HPDE6-E6E7 (cell line): ENCODE measurements around the gene ERCC2.
"Not testable (repeated sequence)": the region's sequence is repeated elsewhere in the genome, so short reads cannot be mapped to it uniquely, and the experiment has no call there.

Source experiments
- DNase-seq: peaks from one replicate; pipeline ENCODE4 v3.0.0; 2011; ENCODE audit warnings: missing footprints; ENCODE audit errors: extremely low spot score

ERCC2 gene

GRCh38 chr19:45333609-45334303 lies 36.6 kb downstream of the ERCC2 start:
- DNase-seq: no peak

DNA sequence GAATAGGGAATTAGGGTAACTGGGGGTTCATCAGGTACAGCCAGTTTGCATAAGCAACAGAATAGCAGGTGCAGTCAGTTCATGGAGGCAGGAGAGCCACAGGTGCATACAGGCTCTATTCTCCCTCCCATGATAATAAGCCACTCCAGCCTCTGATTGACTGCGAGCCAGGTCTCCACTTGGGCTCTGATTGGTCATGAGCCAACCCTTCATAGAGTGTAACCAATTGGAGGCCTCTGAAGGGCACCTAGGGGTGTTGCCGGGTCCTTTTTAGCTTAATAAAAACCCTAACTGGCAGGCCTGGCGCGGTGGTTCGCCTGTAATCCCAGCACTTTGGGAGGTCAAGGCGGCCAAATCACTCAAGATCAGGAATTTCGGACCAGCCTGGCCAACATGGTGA lies 39.0 kb downstream of the ERCC2 start:
- DNase-seq: no peak

- no peak for DNase-seq
Measured at GRCh38 chr19:45327404-45328143, 42.8 kb downstream of the ERCC2 start.

- no peak for DNase-seq
Measured at GRCh38 chr19:45324349-45324907, 45.9 kb downstream of the ERCC2 start.

DNA sequence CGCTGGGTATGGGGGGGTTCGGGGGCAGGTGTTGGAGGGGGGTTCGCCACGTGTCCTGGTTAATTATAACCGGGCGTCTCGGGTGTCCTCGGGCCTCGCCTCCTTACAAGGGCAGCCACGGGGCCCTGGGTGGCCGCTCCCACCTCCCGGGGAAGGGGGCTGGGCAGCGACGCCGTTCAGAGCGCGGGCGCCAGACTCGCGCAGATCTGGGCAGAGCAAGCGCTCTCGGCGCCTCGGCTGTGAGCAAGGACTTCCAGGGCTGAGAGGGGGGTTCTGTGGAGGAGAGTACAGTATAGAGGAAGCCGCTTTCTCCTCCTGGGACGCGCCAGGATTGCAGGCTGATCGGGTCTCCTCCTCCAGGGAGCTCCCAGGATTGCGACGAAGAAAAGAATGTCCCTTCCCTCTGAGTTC lies 46.7 kb downstream of the ERCC2 start:
- DNase-seq: no peak

DNA sequence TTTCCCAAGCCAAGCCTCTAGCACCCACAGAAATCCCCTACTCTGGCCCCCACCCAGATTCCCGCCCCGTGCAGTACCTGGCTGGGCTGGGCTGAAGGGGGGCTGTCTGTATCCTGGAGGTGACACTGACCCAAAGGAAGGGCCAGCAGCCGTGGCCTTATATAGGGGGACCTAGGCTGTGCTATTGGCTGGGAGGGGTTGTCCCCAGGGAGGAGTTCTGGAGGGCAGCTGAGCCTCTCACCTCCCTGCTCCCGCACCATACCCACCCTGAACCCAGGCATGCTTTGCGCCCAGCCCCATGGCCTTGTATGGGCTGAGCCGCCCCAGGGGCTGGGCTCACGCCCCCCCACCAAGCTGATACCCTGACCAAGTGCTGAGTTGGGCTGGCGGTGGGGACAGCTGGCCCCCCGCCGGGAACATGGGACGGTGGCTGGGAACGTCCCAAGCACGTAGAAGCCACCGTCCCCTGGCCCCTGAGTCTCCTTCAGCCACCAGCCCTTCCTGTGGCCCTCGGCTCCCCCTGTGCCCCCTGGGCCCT lies 47.6 kb downstream of the ERCC2 start, which contains the start of gene CKM:
Gene CKM, minus strand, starts transcription at position 132 of the 538 bp plus-strand sequence. CDS start 3,162 bp downstream, outside the sequence.
- DNase-seq: no peak

GRCh38 chr19:45322311-45322710 lies 48.1 kb downstream of the ERCC2 start:
- DNase-seq: no peak

DNA sequence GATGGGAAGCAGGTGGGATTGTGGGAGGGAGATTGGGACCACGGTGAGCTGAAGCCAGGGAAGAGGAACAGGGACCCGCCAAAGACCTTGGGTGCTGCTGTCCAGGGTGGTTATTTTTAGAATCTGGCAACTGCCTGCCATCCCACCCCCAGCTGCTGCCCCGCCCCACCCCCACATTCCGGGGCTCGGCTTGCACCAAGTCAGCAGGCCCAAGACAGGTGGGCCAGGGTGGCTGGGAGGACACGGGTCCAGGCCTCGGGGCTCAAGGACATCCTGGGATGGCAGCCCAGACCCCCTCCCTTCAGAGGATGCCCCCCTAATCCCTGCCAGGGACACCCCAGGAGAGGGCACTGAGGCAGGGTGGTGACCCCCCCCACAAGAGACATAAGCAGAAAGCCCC lies 48.5 kb downstream of the ERCC2 start:
- DNase-seq: no peak

DNA sequence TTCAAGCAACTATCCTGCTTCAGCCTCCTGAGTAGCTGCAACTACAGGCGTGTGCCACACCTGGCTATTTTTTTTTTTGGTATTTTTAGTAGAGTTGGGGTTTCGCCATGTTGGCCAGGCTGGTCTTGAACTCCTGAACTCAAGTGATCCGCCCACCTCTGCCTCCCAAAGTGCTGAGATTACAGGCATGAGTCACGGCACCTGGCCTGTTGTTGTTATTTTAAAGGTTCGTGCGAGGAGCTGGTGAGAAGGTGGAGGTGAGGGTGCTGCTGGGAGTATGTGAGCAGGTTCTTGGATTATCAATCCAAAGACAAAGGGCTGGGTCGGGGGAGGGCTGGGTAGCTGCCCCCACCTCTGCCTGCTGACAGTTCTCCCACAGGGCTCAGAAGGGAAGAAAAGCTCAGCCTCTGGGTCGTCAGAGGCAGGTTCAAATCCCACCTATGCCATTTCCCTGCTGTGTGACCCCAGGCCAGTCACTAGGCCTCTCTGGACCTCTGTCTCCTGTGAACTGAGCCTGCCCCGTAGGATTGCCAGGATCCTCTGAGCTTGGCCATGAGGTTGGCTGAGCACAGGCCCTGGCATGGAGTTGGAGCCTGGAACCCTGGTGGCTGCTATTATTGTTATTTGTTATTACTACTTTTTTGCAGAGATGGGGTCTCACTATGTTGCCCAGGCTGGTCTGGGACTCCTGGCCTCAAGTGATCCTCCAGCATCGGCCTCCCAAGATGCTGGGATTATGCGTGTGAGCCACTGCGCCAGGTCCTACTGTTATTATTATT lies 49.2 kb downstream of the ERCC2 start:
- no peak for DNase-seq

DNA sequence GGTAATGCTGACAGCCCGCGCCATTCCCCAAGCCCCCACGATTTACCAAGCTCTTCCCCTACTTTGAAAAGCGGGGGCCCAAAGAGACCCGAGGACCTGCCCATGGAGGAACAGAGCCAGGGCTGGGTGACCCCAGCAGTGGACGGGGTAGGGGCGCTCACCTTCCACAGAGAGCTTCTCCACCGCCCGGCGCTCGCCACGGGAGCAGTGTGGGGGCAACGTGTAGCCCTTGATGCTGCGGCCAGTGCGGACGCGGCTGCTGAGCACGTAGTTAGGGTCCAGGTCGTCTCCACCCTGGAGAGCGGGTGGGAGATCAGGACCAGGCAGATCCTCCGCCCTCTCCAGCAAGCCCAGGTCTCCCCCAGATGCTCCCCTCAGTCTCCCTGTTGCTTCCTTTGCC lies 55.1 kb downstream of the ERCC2 start:
- DNase-seq: no peak

- DNase-seq: no peak
Measured at GRCh38 chr19:45314708-45315245, 55.6 kb downstream of the ERCC2 start.

GRCh38 chr19:45312285-45312684 lies 58.1 kb downstream of the ERCC2 start:
- DNase-seq: not testable (repeated sequence)

DNA sequence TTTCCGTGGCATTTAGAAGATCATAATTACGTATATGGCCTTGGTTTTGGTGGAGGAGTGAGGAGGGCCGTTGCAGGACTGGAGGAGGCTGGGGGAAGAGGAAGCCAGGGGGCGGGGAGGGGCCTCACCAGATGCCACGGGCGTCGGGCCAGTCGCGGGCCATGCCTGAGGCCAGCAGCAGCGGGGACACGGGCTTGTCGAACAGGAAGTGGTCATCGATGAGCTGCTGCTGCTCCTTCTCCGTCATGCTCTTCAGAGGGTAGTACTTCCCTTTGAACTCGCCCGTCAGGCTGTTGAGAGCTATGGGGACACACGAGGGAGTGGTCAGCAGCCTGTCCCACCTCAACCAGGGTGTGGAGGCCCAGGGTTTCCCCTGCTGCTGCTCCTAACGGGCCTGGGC lies 58.8 kb downstream of the ERCC2 start:
- DNase-seq: no peak

GRCh38 chr19:45309322-45309721 lies 61.1 kb downstream of the ERCC2 start:
- DNase-seq: not testable (repeated sequence)

DNA sequence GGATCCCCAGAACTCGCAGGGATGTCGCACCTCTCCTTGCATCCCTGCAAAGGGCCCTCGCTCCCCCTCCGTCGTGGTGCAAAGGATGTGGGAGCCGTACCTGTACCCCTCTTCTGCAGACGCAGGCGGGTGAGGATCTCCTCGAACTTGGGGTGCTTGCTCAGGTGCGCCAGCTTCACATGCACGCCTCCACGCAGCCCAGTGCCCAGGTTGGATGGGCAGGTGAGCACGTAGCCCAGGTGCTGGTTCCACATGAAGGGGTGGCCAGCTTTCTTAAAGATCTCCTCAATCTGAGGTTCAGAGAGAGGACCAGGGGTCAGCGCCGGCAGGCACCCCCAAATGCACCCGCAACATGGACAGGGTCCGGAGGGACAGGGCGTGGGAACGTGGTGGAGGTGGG lies 63.0 kb downstream of the ERCC2 start:
- DNase-seq: no peak

DNA sequence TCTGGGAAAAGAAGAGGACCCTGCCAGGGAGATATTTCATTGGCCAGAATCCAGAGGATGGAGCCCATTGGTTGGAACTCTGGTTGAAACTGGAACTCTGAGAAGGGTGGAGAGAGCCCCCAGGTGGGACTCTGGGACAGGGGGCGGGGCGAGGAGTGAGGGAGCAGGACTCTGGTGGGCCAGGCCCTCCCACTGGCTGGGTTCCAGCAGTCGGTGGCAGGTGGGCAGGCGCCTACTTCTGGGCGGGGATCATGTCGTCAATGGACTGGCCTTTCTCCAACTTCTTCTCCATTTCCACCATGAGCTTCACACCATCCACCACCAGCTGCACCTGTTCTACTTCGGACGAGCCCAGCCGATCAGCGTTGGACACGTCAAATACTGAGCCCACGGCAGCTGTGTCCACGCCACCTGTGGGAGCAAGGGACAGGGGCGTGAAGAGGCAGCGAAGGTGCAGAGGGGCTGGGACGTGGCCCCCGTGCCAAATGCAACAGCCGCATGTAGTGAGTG lies 63.8 kb downstream of the ERCC2 start:
- DNase-seq: no peak

GRCh38 chr19:45306040-45306439 lies 64.3 kb downstream of the ERCC2 start:
- no peak for DNase-seq

DNA sequence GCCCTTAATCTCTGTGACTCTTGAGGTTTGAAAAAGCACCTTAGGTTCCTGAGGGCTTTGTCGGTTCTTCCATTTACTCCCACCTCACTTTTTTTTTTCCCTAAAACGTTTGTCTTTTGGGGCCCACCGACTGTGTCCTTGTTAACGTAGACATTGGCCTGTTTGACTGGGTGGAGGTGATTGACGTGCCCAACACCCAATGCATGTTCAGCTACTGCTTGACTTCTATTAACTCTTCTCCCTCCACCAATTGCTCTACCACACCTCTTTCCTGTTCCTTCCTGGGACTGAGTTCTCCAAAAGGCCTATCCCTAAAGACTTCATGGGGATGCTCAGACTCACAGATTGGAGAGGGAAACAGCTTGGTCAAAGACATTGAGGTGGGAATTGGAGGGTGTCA lies 65.0 kb downstream of the ERCC2 start:
- no peak for DNase-seq

DNA sequence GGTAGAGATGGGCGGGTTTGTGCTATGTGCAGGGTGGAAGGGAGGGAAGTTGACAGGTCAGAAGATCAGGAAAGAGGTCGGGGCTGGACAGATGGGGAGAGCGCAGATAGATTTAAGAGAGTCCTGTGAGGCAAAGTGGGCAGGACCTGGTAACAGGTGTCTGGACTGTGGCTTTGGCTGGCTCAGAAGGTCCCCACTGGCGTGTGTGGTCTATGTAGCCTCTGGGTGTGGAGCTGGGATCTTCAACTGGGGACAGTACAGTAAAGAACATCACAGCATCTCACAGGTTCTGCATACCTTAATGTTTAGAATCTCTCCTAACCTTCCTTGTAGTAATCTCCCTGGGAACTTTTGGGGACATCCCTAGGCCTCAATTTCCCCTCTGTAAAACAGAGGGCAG lies 65.4 kb downstream of the ERCC2 start:
- no peak for DNase-seq

DNA sequence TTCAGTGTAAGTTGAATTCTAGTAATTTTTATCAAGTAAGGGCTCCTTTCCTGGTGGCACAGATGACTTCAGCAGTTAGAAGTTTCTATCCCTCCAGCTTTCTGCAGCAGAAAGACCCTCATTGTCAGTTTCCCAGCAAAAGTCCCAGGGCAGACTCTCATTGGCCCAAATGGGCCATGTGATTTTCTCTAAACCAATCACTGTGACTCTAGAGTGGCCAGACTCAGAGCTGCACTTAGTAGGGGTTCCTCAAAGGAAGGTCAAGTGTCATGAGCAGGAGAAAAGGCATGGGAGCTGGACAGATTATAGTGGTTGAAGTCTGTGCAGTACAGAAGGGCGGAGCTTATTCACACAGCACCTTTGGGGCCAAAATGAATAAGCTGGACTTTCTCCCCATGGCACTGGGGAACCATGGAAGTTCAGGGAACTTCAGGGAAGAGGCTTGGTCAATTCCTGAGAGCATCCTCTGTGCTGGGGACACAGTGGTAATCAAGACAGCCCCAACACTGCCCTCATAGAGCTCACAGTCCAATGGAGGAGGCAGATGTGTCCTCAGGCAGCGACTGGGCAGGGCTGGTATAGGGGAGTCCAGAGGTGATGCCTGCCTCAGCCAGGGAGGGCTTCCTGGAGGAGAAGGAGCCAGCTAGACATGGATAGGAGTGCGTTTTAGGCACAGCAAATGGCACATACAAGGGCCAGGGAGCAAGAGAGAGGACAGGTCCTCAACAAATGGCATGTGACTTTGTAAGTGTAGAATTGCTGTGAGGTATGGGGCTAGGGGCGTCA lies 66.0 kb downstream of the ERCC2 start:
- no peak for DNase-seq
